Psoas muscle (tissue), 8 donors: ENCODE results near the gene MGRN1. TPM values are rescaled to one million over a fixed set of nuclear protein-coding genes. Genes with fewer than 3 reads are reported as not detected.

Experiments used
- ATAC-seq, 4 donors: fragments of 200-7000 bp; cut with Tn5 transposase; one replicate each; pipeline ENCODE4 v1.9.1; 2020; ENCODE audit warnings: moderate library complexity in 3 of 4, mild to moderate bottlenecking in 2 of 4
- DNase-seq, 2 donors: peaks; one replicate each; pipeline ENCODE4 v3.0.0-alpha.2; 2020
- H3K27ac ChIP-seq: fragments of 200-600 bp; one replicate; pipeline ENCODE4 v1.8.0; 2022
- H3K27me3 ChIP-seq, 3 donors: fragments of 200-600 bp in 1 of 3; one replicate each; pipeline versions ENCODE4 v1.6.1 to v1.8.0; 2013 to 2022; ENCODE audit warnings: low read length in 2 of 3, mild to moderate bottlenecking in 2 of 3, moderate library complexity in 1 of 3; ENCODE audit not compliant: insufficient read depth in 3 of 3
- H3K36me3 ChIP-seq, 2 donors: fragments of 200-600 bp in 1 of 2; one replicate each; pipeline versions ENCODE4 v1.6.1 to v1.8.0; 2013 to 2022; ENCODE audit warnings: low read depth in 1 of 2, mild to moderate bottlenecking in 1 of 2, moderate library complexity in 1 of 2; ENCODE audit not compliant: insufficient read depth in 1 of 2
- H3K4me1 ChIP-seq: fragments of 200-600 bp; one replicate; pipeline ENCODE4 v1.8.0; 2022
- H3K4me3 ChIP-seq: fragments of 200-600 bp; one replicate; pipeline ENCODE4 v1.8.0; 2022; ENCODE audit warnings: mild to moderate bottlenecking
- H3K9me3 ChIP-seq: fragments of 200-600 bp; one replicate; pipeline ENCODE4 v1.8.0; 2022
- CTCF ChIP-seq: fragments of 200-600 bp; IDR thresholded peaks from one replicate; pipeline ENCODE4 v1.8.0; 2022; ENCODE audit warnings: antibody characterized with exemption
- WGBS, 3 donors: extraction: QIAGEN DNeasy Blood & Tissue Kit; methylation state at CpG; one replicate each; pipeline versions ENCODE4 v1.1.6 to v1.1.7; 2013; 5-methylcytosine and 5-hydroxymethylcytosine counted together
- intact Hi-C, 2 donors: fragments of 100-400 bp; cut with DNase I; formaldehyde crosslinking; loops; one replicate each; pipeline versions ENCODE4 v1.11.0 to v1.14.2; 2022
- polyA plus RNA-seq, 3 donors: library from polyadenylated mRNA; stranded (reverse); fragments of 200-250 nt; gene quantifications; one replicate each; pipeline ENCODE4 v1.2.3, GENCODE V29; 2013
- total RNA-seq, 4 donors: library from RNA; stranded (reverse); fragmentation: NEBNext Ultra II Directional in 2 of 4; extraction: Animal tissue kit (Norgen Biotek cat#: 25700) in 2 of 4; gene quantifications; one replicate each; pipeline versions ENCODE4 v1.2.1 to v1.2.4, GENCODE V29; 2021 to 2023
- donor health status: healthy with polysubstance abuse.
- donor health status: DM: no; HTN: no; CAD: no; lungs with moderate emphysema.
- donor health status: Bipolar disorder and iron deficiency.
- donor health status: healthy.
- donor health status: DM: yes; HTN: yes; CAD: no.
- donor health status: DM: no; HTN: no; CAD: no.
- donor health status: DM: no; HTN: no; CAD: no.
- donor health status: DM: yes; HTN: yes; CAD: no.

The MGRN1 gene
- total and polyA plus RNA-seq, 7 donors = 20.2 to 63.1 (median 44.2) TPM

GRCh38 chr16:4674926-4675530 is 50.4 kb downstream of the MGRN1 start:
- no peak for ATAC-seq
- Histone ChIP-seq H3K36me3 (peaks cover 4 to 69% of the 10 kb centered on the region in 2 donors), H3K4me1 (peaks cover 15% of the 10 kb centered on the region), H3K4me3 (no peak overlapping the region), H3K27me3 (no peaks in the 10 kb centered on the region), H3K9me3 (no peaks in the 10 kb centered on the region), H3K27ac (peak overlapping the region; percentile 48)
- intact Hi-C loops = no loop called here
- DNase-seq = no peak
- TF ChIP-seq CTCF = no peak
- WGBS, 3 donors = 90 to 94% (median 92%) methylated on average over 9 of the region's 9 CpGs

GRCh38 chr16:4675864-4676786 is 51.5 kb downstream of the MGRN1 start:
- Histone ChIP-seq H3K27me3 (no peaks in the 10 kb centered on the region), H3K4me1 (peaks cover 18% of the 10 kb centered on the region), H3K36me3 (peaks cover 4 to 66% of the 10 kb centered on the region in 2 donors), H3K27ac (peak overlapping the region; percentile 48), H3K4me3 (no peak overlapping the region), H3K9me3 (no peaks in the 10 kb centered on the region)
- no peak for DNase-seq
- ATAC-seq = no peak
- intact Hi-C loops = no loop called here
- no peak for TF ChIP-seq CTCF
- WGBS, 3 donors = 84 to 87% (median 86%) methylated on average over 23 of the region's 23 CpGs

GRCh38 chr16:4676831-4677230 is 52.2 kb downstream of the MGRN1 start:
- WGBS, 3 donors = 71 to 75% (median 71%) methylated on average over 11 of the region's 11 CpGs
- Histone ChIP-seq H3K4me1 (peaks cover 18% of the 10 kb centered on the region), H3K9me3 (no peaks in the 10 kb centered on the region), H3K27ac (peak overlapping the region; percentile 48), H3K4me3 (no peak overlapping the region), H3K36me3 (peaks cover 0 to 67% of the 10 kb centered on the region in 2 donors), H3K27me3 (no peaks in the 10 kb centered on the region)
- no peak for TF ChIP-seq CTCF
- ATAC-seq (peak in 1 of 4 donors; percentile 14), DNase-seq (no peak)
- intact Hi-C loops = no loop called here

DNA sequence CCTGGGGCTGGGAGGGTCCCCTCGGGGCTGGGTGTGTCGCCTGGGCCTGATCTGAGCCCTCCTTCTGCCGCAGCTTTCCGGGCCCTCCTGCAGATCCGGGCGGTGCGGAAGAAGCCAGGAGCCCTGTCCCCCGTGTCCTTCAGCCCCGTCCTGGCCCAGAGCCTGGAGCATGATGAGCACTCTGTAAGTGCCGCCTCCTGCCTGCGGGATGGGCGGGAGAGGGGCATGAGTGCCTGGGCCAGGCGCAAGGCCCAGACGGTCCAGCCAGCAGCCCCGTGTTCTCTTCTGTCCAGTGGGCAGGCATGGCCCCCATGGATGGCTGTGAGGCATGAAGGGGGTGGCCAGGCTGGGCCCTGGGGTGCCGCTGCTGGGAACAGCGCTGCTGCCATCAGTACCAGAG is 52.8 kb downstream of the MGRN1 start:
- WGBS, 3 donors = 71 to 76% (median 75%) methylated on average over 17 of the region's 17 CpGs
- TF ChIP-seq CTCF = no peak
- Histone ChIP-seq H3K27ac (peak overlapping the region; percentile 48), H3K4me3 (no peak overlapping the region), H3K36me3 (peaks cover 0 to 72% of the 10 kb centered on the region in 2 donors), H3K9me3 (no peaks in the 10 kb centered on the region), H3K4me1 (peaks cover 14% of the 10 kb centered on the region), H3K27me3 (no peaks in the 10 kb centered on the region)
- peak; percentile 58 to 78 (median 71) for ATAC-seq
- peak; percentile 72 to 81 for DNase-seq
- intact Hi-C loops = no loop called here
